Loucy (cell line): ENCODE measurements around the gene CNOT6.

Experiments used
- H2AFZ ChIP-seq: fragments of 200-600 bp; sonication (generic); 2 replicates; pipeline ENCODE4 v1.6.0; 2016; ENCODE audit warnings: antibody characterized with exemption, mild to moderate bottlenecking, low read length, moderate library complexity
- H3F3A ChIP-seq: fragments of 200-600 bp; 2 replicates; pipeline ENCODE4 v1.6.0; 2016; ENCODE audit warnings: antibody characterized with exemption, low read depth, mild to moderate bottlenecking
- H3K27me3 ChIP-seq: fragments of 200-600 bp; sonication (generic); 2 replicates; pipeline ENCODE4 v1.6.1; 2014; ENCODE audit warnings: low read length, mild to moderate bottlenecking; ENCODE audit not compliant: insufficient read depth, poor library complexity, severe bottlenecking
- H3K36me3 ChIP-seq: fragments of 200-600 bp; sonication (generic); 2 replicates; pipeline ENCODE4 v1.6.1; 2016; ENCODE audit warnings: low read length; ENCODE audit not compliant: insufficient read depth
- H3K4me1 ChIP-seq: fragments of 200-600 bp; sonication (generic); 2 replicates; pipeline ENCODE4 v1.5.1; 2014; ENCODE audit warnings: low read length, mild to moderate bottlenecking; ENCODE audit not compliant: insufficient read depth, poor library complexity, severe bottlenecking
- H3K4me2 ChIP-seq: fragments of 200-600 bp; sonication (generic); 2 replicates; pipeline ENCODE4 v1.6.0; 2014; ENCODE audit warnings: antibody characterized with exemption, low read length, low read depth, mild to moderate bottlenecking; ENCODE audit not compliant: poor library complexity, severe bottlenecking
- H3K4me3 ChIP-seq: fragments of 200-600 bp; sonication (generic); 2 replicates; pipeline ENCODE4 v1.5.1; 2014; ENCODE audit warnings: low read length, mild to moderate bottlenecking, mixed read lengths; ENCODE audit not compliant: poor library complexity, severe bottlenecking
- H3K79me2 ChIP-seq: fragments of 200-600 bp; sonication (generic); 2 replicates; pipeline ENCODE4 v1.6.1; 2014; ENCODE audit warnings: low read length; ENCODE audit not compliant: insufficient read depth
- H3K9ac ChIP-seq: fragments of 200-600 bp; sonication (generic); 2 replicates; pipeline ENCODE4 v1.6.0; 2014; ENCODE audit warnings: mild to moderate bottlenecking, low read depth, low read length, moderate library complexity; ENCODE audit not compliant: poor library complexity, severe bottlenecking
- H3K9me2 ChIP-seq: fragments of 200-600 bp; sonication (generic); replicated peaks from 2 replicates; pipeline ENCODE4 v1.6.1; 2016; ENCODE audit warnings: low read depth, low read length, mixed read lengths
- H3K9me3 ChIP-seq: fragments of 200-600 bp; sonication (generic); 2 replicates; pipeline ENCODE4 v1.6.1; 2014; ENCODE audit warnings: mild to moderate bottlenecking, antibody characterized with exemption, low read length, low read depth; ENCODE audit not compliant: insufficient read depth
- H4K20me1 ChIP-seq: fragments of 200-600 bp; sonication (generic); 2 replicates; pipeline ENCODE4 v1.6.0; 2014; ENCODE audit warnings: antibody characterized with exemption, low read length, mild to moderate bottlenecking; ENCODE audit not compliant: insufficient read depth, poor library complexity, severe bottlenecking
- EZH2phosphoT487 ChIP-seq: fragments of 200-600 bp; IDR thresholded peaks from 2 replicates; pipeline ENCODE4 v1.6.1; 2018; ENCODE audit warnings: antibody characterized with exemption, mild to moderate bottlenecking, moderate library complexity, borderline replicate concordance
- TF ChIP-seq, protein P1 (sequence below): fragments of 200-600 bp; sonication (generic); conservative IDR thresholded peaks from 2 replicates; pipeline ENCODE4 v1.5.1; 2014; ENCODE audit warnings: mild to moderate bottlenecking, antibody characterized with exemption, low read length

CNOT6 gene

DNA sequence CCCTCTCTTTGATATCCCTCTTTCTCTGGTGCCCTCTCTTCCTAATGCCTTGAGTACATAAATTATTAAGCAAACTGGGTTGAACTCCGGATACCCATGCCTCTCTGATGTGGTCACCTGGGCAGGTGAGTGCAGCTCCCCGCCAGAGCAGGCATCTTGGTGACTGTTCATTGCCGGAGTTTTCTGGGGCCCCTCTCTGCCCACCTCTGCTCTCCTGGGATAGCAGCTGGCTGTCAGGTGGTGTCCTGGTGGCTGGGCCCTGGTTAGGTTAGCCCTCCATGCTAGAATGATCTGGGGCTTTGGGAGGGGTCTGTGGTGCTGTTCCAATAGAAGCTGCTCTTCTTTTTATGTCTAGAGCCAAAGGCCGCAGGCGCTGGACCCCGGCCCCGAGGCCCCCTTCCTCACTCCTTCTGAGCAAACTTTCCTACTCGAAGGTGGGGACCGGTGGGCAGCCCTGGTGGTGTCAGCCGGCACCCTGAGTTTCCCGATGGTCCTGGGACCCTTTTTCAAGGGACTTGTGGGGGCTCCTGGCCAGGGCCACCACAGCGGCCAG lies 102.0 kb downstream of the CNOT6 start:
- no peaks in the 10 kb centered on the region for H4K20me1 ChIP-seq
- no peaks in the 10 kb centered on the region for H3F3A ChIP-seq
- H3K4me2 ChIP-seq: no peak overlapping the region
- H3K9me2 ChIP-seq: no peaks in the 10 kb centered on the region
- H3K27me3 ChIP-seq: no peaks in the 10 kb centered on the region
- H3K4me3 ChIP-seq: no peak overlapping the region
- no peaks in the 10 kb centered on the region for H3K79me2 ChIP-seq
- H2AFZ ChIP-seq: no peak overlapping the region
- H3K9ac ChIP-seq: no peak overlapping the region
- no peaks in the 10 kb centered on the region for H3K36me3 ChIP-seq
- no peaks in the 10 kb centered on the region for H3K9me3 ChIP-seq
- no peak for TF ChIP-seq EZH2phosphoT487
- TF ChIP-seq, protein P1, sequence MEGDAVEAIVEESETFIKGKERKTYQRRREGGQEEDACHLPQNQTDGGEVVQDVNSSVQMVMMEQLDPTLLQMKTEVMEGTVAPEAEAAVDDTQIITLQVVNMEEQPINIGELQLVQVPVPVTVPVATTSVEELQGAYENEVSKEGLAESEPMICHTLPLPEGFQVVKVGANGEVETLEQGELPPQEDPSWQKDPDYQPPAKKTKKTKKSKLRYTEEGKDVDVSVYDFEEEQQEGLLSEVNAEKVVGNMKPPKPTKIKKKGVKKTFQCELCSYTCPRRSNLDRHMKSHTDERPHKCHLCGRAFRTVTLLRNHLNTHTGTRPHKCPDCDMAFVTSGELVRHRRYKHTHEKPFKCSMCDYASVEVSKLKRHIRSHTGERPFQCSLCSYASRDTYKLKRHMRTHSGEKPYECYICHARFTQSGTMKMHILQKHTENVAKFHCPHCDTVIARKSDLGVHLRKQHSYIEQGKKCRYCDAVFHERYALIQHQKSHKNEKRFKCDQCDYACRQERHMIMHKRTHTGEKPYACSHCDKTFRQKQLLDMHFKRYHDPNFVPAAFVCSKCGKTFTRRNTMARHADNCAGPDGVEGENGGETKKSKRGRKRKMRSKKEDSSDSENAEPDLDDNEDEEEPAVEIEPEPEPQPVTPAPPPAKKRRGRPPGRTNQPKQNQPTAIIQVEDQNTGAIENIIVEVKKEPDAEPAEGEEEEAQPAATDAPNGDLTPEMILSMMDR: no peak
- no peaks in the 10 kb centered on the region for H3K4me1 ChIP-seq

DNA sequence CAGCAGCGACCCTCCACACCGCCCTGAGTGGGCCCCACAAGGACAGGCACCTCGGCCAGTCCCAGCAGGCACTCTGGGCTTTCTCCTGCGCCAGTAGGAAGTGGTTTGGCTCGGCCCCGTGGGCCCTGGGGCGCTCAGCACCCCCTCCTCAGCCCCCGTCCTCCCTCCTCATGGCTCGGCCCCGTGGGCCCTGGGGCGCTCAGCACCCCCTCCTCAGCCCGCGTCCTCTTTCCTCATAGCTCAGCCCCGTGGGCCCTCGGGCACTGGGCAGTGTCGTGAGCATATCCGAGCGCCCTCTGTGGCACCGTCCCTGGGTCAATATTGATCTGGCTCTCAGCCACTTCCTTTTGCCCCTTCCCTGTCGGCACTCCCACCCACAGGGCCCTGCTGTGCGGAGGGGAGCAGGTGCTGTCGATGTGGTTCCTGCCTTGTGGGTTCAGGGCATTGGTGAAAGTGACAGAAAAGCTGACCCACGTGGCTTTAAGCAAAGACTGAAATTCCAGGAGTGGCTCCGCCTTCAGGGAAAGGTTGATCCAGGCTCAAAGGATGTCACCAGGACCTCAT lies 102.6 kb downstream of the CNOT6 start:
- no peaks in the 10 kb centered on the region for H3K79me2 ChIP-seq
- no peak overlapping the region for H3K9ac ChIP-seq

DNA sequence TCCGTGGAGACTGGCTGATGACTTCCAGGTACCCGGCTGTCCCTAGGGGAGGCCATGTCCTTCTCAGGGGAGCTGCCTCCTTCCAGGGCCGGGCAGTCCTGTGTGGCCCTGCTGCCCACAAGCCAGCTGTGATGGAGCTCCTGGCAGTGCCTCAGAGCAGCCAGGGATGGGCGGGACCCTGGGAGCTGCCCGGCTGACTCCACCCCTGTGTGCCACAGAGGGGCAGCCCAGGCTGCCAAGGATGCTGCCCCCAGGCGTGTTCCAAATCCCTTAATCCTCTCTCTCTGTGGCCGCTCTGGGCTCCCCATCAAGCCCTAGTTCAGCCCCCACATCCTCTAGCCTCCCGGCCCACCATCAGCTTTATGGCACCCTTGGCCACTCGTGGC lies 104.1 kb downstream of the CNOT6 start:
- Histone ChIP-seq H4K20me1 (no peaks in the 10 kb centered on the region), H3K4me1 (no peaks in the 10 kb centered on the region), H2AFZ (no peak overlapping the region), H3F3A (no peaks in the 10 kb centered on the region), H3K36me3 (no peaks in the 10 kb centered on the region), H3K27me3 (no peaks in the 10 kb centered on the region), H3K79me2 (no peaks in the 10 kb centered on the region), H3K9me2 (no peaks in the 10 kb centered on the region), H3K4me2 (no peak overlapping the region), H3K4me3 (no peak overlapping the region), H3K9me3 (no peaks in the 10 kb centered on the region), H3K9ac (no peak overlapping the region)
- TF ChIP-seq EZH2phosphoT487: no peak
- TF ChIP-seq, protein P1: no peak

More for the DNA sequence above, 102.6 kb downstream of the CNOT6 start:
- H3K4me2 ChIP-seq: no peak overlapping the region
- no peaks in the 10 kb centered on the region for H3K36me3 ChIP-seq
- H3F3A ChIP-seq: no peaks in the 10 kb centered on the region
- no peaks in the 10 kb centered on the region for H3K9me2 ChIP-seq
- H2AFZ ChIP-seq: no peak overlapping the region
- H3K27me3 ChIP-seq: no peaks in the 10 kb centered on the region
- TF ChIP-seq, protein P1: no peak
- no peak for TF ChIP-seq EZH2phosphoT487
- H3K4me1 ChIP-seq: no peaks in the 10 kb centered on the region
- no peak overlapping the region for H3K4me3 ChIP-seq
- no peaks in the 10 kb centered on the region for H4K20me1 ChIP-seq
- H3K9me3 ChIP-seq: no peaks in the 10 kb centered on the region
